ENCODE measurements around the gene SERINC3. TPM values are rescaled to one million over a fixed set of nuclear protein-coding genes. Genes with fewer than 3 reads are reported as not detected.

The SERINC3 gene
- polyA plus RNA-seq, 1 donor (not counting 4 experiments of a cell fraction or from before 2014, with no cell fraction given): 118 TPM

DNA sequence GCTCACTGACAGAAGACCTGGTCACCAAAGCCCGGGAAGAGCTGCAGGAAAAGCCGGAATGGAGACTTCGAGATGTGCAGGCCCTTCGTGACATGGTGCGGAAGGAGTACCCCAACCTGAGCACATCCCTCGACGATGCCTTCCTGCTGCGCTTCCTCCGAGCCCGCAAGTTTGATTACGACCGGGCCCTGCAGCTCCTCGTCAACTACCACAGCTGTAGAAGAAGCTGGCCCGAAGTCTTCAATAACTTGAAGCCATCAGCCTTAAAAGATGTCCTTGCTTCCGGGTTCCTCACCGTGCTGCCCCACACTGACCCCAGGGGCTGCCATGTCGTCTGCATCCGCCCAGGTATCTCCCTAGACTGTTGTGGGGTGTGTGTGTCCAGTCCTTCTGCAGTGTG, 41.8 kb downstream of the SERINC3 start:
- peaks cover 17% of the 10 kb centered on the region for H3K79me2 ChIP-seq (ENCODE audit: control insufficient read depth, insufficient read depth, low read length)
- H3K27me3 ChIP-seq (ENCODE audit: control insufficient read depth, extremely low read depth, insufficient read depth, low read length): no peaks in the 10 kb centered on the region
- H2AFZ ChIP-seq (ENCODE audit: control insufficient read depth, low read length): no peak overlapping the region
- H3K9ac ChIP-seq (ENCODE audit: control insufficient read depth, extremely low read depth, insufficient read depth, low read length): no peak overlapping the region
- no peaks in the 10 kb centered on the region for H3K9me3 ChIP-seq (ENCODE audit: control insufficient read depth, low read depth, low read length)
- peaks cover 19 to 32% of the 10 kb centered on the region in 2 experiments for H3K36me3 ChIP-seq (ENCODE audit: control insufficient read depth in 2 of 2, extremely low read depth in 1 of 2, insufficient read depth in 2 of 2, low read length in 2 of 2)
- H4K20me1 ChIP-seq (ENCODE audit: control insufficient read depth, extremely low read depth, insufficient read depth, low read length): no peaks in the 10 kb centered on the region
- peaks cover 14% of the 10 kb centered on the region for H3K4me1 ChIP-seq (ENCODE audit: control insufficient read depth, extremely low read depth, insufficient read depth, low read length)
- no peak overlapping the region for H3K4me2 ChIP-seq (ENCODE audit: control insufficient read depth, extremely low read depth, insufficient read depth, low read depth, low read length)
- DNase-seq (ENCODE audit: low read depth, low spot score): no peak
- no peak for TF ChIP-seq EZH2 (IDR thresholded peaks at IDR 0.05; ENCODE audit: low read length)
- TF ChIP-seq CTCF (optimal IDR thresholded peaks at IDR 0.05 in 1 of 3, IDR thresholded peaks at IDR 0.05 in 1 of 3, conservative IDR thresholded peaks at IDR 0.05 in 1 of 3; ENCODE audit: extremely low read depth in 1 of 3, insufficient read depth in 2 of 3, low read length in 3 of 3): no peak
- no peak overlapping the region for H3K27ac ChIP-seq (ENCODE audit: control insufficient read depth, insufficient read depth, low read length)
- dilution Hi-C loops (cut with MboI; ENCODE audit: extremely low pct_ligation_motif_present, low sequenced_read_pairs): no loop called here
- no peak for FAIRE-seq
- H3K4me3 ChIP-seq (ENCODE audit: control insufficient read depth in 2 of 3, extremely low read depth in 1 of 3, insufficient read depth in 2 of 3, low read depth in 1 of 3, low read length in 3 of 3): no peak overlapping the region
- H3K9me1 ChIP-seq (ENCODE audit: control insufficient read depth, extremely low read depth, insufficient read depth, low read length): no peaks in the 10 kb centered on the region

- Histone ChIP-seq H3K79me2 (ENCODE audit: control insufficient read depth, insufficient read depth, low read length) (peaks cover 17% of the 10 kb centered on the region), H3K27ac (ENCODE audit: control insufficient read depth, insufficient read depth, low read length) (no peak overlapping the region), H3K27me3 (ENCODE audit: control insufficient read depth, extremely low read depth, insufficient read depth, low read length) (no peaks in the 10 kb centered on the region), H2AFZ (ENCODE audit: control insufficient read depth, low read length) (no peak overlapping the region), H3K9me3 (ENCODE audit: control insufficient read depth, low read depth, low read length) (no peaks in the 10 kb centered on the region), H3K4me2 (ENCODE audit: control insufficient read depth, extremely low read depth, insufficient read depth, low read depth, low read length) (no peak overlapping the region), H3K4me1 (ENCODE audit: control insufficient read depth, extremely low read depth, insufficient read depth, low read length) (peaks cover 16% of the 10 kb centered on the region), H3K36me3 (ENCODE audit: control insufficient read depth in 2 of 2, extremely low read depth in 1 of 2, insufficient read depth in 2 of 2, low read length in 2 of 2) (peaks cover 18 to 30% of the 10 kb centered on the region in 2 experiments), H3K9me1 (ENCODE audit: control insufficient read depth, extremely low read depth, insufficient read depth, low read length) (no peaks in the 10 kb centered on the region), H3K4me3 (ENCODE audit: control insufficient read depth in 2 of 3, extremely low read depth in 1 of 3, insufficient read depth in 2 of 3, low read depth in 1 of 3, low read length in 3 of 3) (no peak overlapping the region), H3K9ac (ENCODE audit: control insufficient read depth, extremely low read depth, insufficient read depth, low read length) (no peak overlapping the region), H4K20me1 (ENCODE audit: control insufficient read depth, extremely low read depth, insufficient read depth, low read length) (no peaks in the 10 kb centered on the region)
- FAIRE-seq (no peak), DNase-seq (ENCODE audit: low read depth, low spot score) (no peak)
- TF ChIP-seq EZH2 (IDR thresholded peaks at IDR 0.05; ENCODE audit: low read length) (no peak), CTCF (optimal IDR thresholded peaks at IDR 0.05 in 1 of 3, IDR thresholded peaks at IDR 0.05 in 1 of 3, conservative IDR thresholded peaks at IDR 0.05 in 1 of 3; ENCODE audit: extremely low read depth in 1 of 3, insufficient read depth in 2 of 3, low read length in 3 of 3) (no peak)
- dilution Hi-C loops (cut with MboI; ENCODE audit: extremely low pct_ligation_motif_present, low sequenced_read_pairs): no loop called here
Measured at GRCh38 chr20:44479643-44480042, 42.2 kb downstream of the SERINC3 start.
